GM06990 (cell line): ENCODE data around the gene CDK11A.
"Not testable (repeated sequence)": the region's sequence is repeated elsewhere in the genome, so short reads cannot be mapped to it uniquely, and the experiment has no call there.

Experiments
- DNase-seq: peaks from one replicate; pipeline ENCODE4 v3.0.0-alpha.2; 2011; ENCODE audit not compliant: insufficient read length; ENCODE audit errors: extremely low read depth
- H3K27me3 ChIP-seq: replicated peaks from 2 replicates; pipeline ENCODE4 v1.6.0; 2011; ENCODE audit warnings: low read length; ENCODE audit not compliant: control insufficient read depth, insufficient read depth
- H3K36me3 ChIP-seq: 2 replicates; pipeline ENCODE4 v1.5.1; 2011; ENCODE audit warnings: low read length; ENCODE audit not compliant: control insufficient read depth, insufficient read depth
- H3K4me3 ChIP-seq: replicated peaks from 2 replicates; pipeline ENCODE4 v1.5.1; 2011; ENCODE audit warnings: low read depth, mild to moderate bottlenecking, control low read depth, low read length
- CTCF ChIP-seq: IDR thresholded peaks from 2 replicates; pipeline ENCODE4 v1.5.1; 2011; ENCODE audit warnings: low read length, control low read depth, mild to moderate bottlenecking, inconsistent platforms; ENCODE audit not compliant: insufficient read depth, poor library complexity, severe bottlenecking

CDK11A gene

GRCh38 chr1:1724035-1724864 is at the start of gene CDK11A:
CDK11A (minus strand) TSS chr1:1724357; CDS start chr1:1722818, 1,539 bp downstream.
- not testable (repeated sequence) for H3K27me3 ChIP-seq, H3K36me3 ChIP-seq
- TF ChIP-seq CTCF = peak; percentile 27
- H3K4me3 ChIP-seq = peak within 1 kb of the TSS; percentile 76
- peak; percentile 98 for DNase-seq

- Histone ChIP-seq H3K36me3 (peaks cover 4% of the 10 kb centered on the region), H3K4me3 (no peak overlapping the region), H3K27me3 (no peaks in the 10 kb centered on the region)
- DNase-seq = no peak
- no peak for TF ChIP-seq CTCF
These were observed 49.7 kb upstream of the CDK11A start for GRCh38 chr1:1773874-1774273.

GRCh38 chr1:1771096-1771495 is 46.9 kb upstream of the CDK11A start:
- Histone ChIP-seq H3K36me3 (peaks cover 6% of the 10 kb centered on the region), H3K4me3 (no peak overlapping the region), H3K27me3 (no peaks in the 10 kb centered on the region)
- no peak for TF ChIP-seq CTCF
- no peak for DNase-seq

GRCh38 chr1:1770102-1770501 is 45.9 kb upstream of the CDK11A start:
- no peak for TF ChIP-seq CTCF
- Histone ChIP-seq H3K36me3 (peaks cover 6% of the 10 kb centered on the region), H3K27me3 (no peaks in the 10 kb centered on the region)

GRCh38 chr1:1768249-1768992 is 44.3 kb upstream of the CDK11A start:
- no peak for TF ChIP-seq CTCF
- DNase-seq = no peak
- no peaks in the 10 kb centered on the region for H3K27me3 ChIP-seq
- H3K36me3 ChIP-seq = peaks cover 11% of the 10 kb centered on the region
- H3K4me3 ChIP-seq = no peak overlapping the region

More at GRCh38 chr1:1770102-1770501, 45.9 kb upstream of the CDK11A start:
- no peak for DNase-seq
- no peak overlapping the region for H3K4me3 ChIP-seq
